ENCODE data around the gene WDR88.
"Not testable (repeated sequence)": the region's sequence is repeated elsewhere in the genome, so short reads cannot be mapped to it uniquely, and the experiment has no call there.

The WDR88 gene

GRCh38 chr19:33214596-33214995 lies 82.7 kb downstream of the WDR88 start:
- DNase-seq = peak in 1 of 3 donors; percentile 48

DNA sequence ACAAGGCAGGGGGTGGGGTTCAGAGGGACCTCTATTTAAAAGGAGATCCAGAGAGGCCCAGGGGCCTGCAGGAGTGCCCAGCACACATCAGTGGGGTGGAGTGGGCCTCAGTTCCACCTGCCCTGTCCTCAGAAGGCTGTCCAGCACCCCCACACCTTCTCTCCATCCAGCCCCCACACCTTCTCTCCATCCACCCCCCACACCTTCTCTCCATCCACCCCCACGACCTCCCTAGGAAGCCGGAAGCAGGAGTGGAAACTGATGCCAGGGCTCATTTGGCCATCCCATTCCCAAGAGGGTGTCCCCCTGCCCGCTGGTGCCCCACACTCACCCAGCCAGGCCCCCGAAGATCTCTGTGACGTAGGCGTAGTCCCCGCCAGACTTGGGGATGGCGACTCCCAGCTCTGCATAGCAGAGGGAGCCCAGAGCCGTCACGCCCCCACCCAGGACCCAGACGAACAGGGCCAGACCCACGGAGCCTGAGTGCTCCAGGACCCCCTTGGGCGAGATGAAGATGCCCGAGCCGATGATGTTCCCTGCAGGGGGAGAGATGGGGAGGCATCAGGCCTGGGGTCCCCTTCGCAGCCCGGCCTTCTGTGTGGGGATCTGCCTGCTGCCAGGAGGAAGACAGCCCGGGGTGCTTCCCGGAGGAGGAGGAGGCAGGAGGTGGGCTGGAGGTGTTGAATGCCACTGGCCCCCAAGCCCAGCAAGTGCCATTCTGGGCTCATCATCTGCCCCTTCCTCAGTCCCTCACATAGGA lies 83.7 kb downstream of the WDR88 start:
- no peak for DNase-seq

GRCh38 chr19:33216198-33216830 lies 84.4 kb downstream of the WDR88 start:
- DNase-seq = no peak

- no peak for DNase-seq
Observed at GRCh38 chr19:33217881-33218280, 86.0 kb downstream of the WDR88 start.

GRCh38 chr19:33219261-33219815 lies 87.4 kb downstream of the WDR88 start:
- DNase-seq = no peak

DNA sequence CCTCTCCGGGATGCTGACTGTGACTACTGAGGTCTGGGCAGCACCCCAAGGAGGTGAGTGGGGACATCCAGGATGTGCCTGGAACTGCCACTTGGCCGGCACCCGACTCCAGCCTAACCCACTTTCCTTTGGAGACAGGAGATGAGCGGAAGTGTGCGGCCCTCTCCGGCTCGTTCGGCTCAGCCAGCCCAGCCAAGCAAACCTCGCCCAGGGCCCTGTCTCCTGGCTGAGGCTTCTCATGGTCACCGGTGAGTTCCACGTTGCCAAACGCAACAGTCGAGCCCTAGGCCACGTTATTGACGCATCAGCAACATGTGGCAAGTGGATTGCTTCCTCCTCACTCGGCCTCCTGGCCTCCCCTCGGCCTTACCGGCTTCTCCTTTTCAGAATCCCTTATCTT lies 88.2 kb downstream of the WDR88 start:
- DNase-seq = no peak

DNA sequence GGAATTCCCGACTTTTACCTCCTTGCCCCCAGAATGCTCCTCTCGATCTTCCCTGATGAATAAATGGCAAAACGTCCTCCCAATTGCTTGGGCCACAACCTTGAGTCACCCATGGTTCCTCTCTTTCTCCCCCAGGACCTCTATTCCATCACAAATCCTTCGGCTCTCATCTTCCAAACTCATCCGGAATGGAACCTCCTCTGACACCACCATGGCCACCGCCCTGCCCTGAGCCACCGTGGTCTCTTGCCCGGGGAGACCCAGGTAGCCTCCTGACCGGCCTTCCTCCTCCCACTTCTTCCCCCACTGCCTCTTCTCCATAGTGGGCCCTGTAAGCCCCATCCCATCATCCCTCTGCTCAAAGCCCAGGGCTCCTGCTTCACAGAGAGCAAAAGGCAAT lies 88.8 kb downstream of the WDR88 start:
- no peak for DNase-seq

DNA sequence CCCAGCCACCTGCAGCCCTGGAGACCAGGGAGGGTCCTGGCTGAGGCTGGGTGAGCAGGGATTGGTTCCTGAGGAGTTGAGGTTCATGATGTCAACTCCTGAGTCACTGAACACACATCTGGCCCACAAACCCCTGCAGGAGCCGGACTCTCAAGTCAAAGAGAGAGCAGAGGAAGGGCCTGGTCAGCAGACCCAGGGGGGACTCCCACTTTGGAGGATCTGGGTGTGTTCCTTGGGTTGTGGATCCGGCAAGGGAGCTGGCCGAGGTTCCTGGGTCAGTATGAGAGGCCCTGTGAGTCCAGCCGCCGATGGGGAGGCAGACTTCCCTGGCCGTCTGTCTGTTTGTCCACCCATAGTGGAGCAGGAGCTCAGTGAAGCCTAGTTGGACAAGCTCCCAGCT lies 89.7 kb downstream of the WDR88 start:
- no peak for DNase-seq

DNA sequence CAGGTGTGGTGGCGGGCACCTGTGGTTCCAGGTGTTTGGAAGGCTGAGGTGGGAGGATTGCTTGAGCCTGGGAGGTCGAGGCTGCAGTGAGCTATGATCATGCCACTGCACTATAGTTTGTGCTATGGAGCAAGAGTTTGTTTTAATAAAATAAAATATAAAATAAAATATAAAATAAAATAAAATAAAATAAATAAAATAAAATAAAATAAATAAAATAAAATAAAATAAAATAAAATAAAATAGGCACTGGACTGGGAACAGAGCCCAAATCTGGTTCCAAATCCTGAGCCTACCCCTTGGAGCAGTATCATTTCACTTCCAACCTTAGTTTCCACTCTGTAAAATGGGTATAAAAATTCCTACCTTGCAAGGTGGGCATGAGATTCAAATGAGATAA lies 90.3 kb downstream of the WDR88 start:
- DNase-seq = not testable (repeated sequence)

DNA sequence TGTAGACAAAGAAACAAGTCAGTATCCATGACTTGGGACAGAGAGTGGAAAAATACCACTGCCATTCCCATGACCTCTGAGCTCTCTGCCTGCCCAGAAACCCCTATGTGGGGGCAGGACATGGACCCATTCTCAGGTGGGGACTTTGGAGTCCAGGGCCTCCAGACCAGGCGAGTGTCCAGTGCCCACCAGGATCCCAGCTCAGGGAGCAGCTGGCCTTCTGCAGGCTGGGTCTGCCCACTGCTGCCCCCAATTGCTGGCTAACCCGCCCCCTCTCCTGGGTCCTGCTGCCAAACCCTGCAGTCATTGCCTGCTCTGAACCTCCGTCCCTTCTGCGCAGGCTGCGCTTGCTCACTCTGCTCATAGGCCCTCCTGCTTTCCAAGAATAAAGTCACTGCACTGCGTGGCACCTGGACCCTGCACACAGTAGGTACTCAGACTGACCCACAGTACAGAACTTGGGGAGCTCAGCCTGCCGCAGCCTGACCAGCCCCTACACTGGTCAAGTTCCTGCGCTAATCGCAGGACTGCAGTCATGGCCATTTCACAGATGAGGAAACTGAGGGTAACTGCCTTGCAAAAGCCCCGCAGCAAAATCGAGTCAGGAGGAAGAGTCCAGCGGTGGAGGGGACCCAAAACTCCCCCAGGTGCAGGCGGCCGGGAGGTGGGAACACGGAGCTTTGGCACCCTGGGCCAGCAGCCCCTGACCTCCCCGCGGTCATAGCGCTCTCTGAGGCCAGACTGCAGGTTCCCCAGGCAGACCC lies 93.0 kb downstream of the WDR88 start:
- no peak for DNase-seq
